Measurements from ENCODE around the gene MYT1. TPM values are rescaled to one million over a fixed set of nuclear protein-coding genes. Genes with fewer than 3 reads are reported as not detected.

Gene MYT1
- total and polyA plus RNA-seq, 2 of the 13 experiments (the other 11 are each of a cell fraction or from before 2014, with no cell fraction given) = 0.58 to 2.5 TPM

GRCh38 chr20:64205611-64206026 lies 41.4 kb downstream of the MYT1 start:
- 48% methylated on average over 17 of the region's 17 CpGs for WGBS (ENCODE audit: low lambda C conversion rate)
- H3K4me3 ChIP-seq (replicated peaks in 1 of 3; ENCODE audit: insufficient read depth in 1 of 3, low read depth in 2 of 3, low read length in 3 of 3) = no peak overlapping the region
- peaks cover 28 to 89% of the 10 kb centered on the region in 2 experiments for H3K27me3 ChIP-seq (ENCODE audit: control insufficient read depth in 1 of 2, insufficient read depth in 2 of 2, low read length in 2 of 2)
- H3K79me2 ChIP-seq (ENCODE audit: insufficient read depth, low read length) = no peaks in the 10 kb centered on the region
- BruUV-seq (replicated peaks) = no TSS peak
- no peaks in the 10 kb centered on the region for H3K9me3 ChIP-seq (ENCODE audit: low read length)
- ChIA-PET CTCF (ENCODE audit: low intra/inter-chr PET ratio, low total read pairs) (interaction anchor here (0.9 kb wide), 1 partner anchor 80 kb away, joined by 3 read pairs; no protein-coding TSS in a partner anchor), POLR2A (no interaction called here)
- H3K36me3 ChIP-seq (replicated peaks in 1 of 2; ENCODE audit: control insufficient read depth in 1 of 2, insufficient read depth in 2 of 2, low read length in 2 of 2) = no peaks in the 10 kb centered on the region
- no peak overlapping the region for H3K27ac ChIP-seq (ENCODE audit: extremely low read length, insufficient read depth, low read length)
- in situ Hi-C loops (cut with HindIII; ENCODE audit: extremely low pct_ligation_motif_present, low pct_unique_long_range_greater_than_20kb) = loop anchor here (5.0 kb wide), 1 partner anchor 33 kb away; no protein-coding TSS in a partner anchor
- FAIRE-seq (no peak), DNase-seq (ENCODE audit: low spot score) (no peak), ATAC-seq (peak; percentile 5; the same call in 1 of the 3 replicates)
- H3K4me1 ChIP-seq (ENCODE audit: insufficient read depth, low read length) = peaks cover 29% of the 10 kb centered on the region
- H3K4me2 ChIP-seq (ENCODE audit: low read depth, low read length) = peak overlapping the region; percentile 10; the same call in 1 of the 2 replicates
- intact Hi-C loops (cut with micrococcal nuclease; ENCODE audit: unreplicated experiment) = no loop called here
- H2AFZ ChIP-seq (ENCODE audit: low read length) = no peak overlapping the region
- no peak for TF ChIP-seq ZNF234 (CRISPR knock-in tag; conservative IDR thresholded peaks at IDR 0.05)
- no peak for TF ChIP-seq SP4 (CRISPR knock-in tag; IDR thresholded peaks at IDR 0.05)
- TF ChIP-seq ZNF407 (CRISPR knock-in tag; IDR thresholded peaks at IDR 0.05; ENCODE audit: not compliant biosample characterization) = peak; percentile 4
- TF ChIP-seq ZNF557 (CRISPR knock-in tag; IDR thresholded peaks at IDR 0.05) = no peak
- no peak overlapping the region for H3K9ac ChIP-seq (ENCODE audit: insufficient read depth, low read depth, low read length)
- H4K20me1 ChIP-seq (ENCODE audit: insufficient read depth, low read length) = no peaks in the 10 kb centered on the region

All from HepG2 (cell line).